Aorta (tissue), 5 donors: ENCODE results near the gene ALDH3A2. TPM values are rescaled to one million over a fixed set of nuclear protein-coding genes. Genes with fewer than 3 reads are reported as not detected.
"Not testable (repeated sequence)": the region's sequence is repeated elsewhere in the genome, so short reads cannot be mapped to it uniquely, and the experiment has no call there.

Source experiments
- ATAC-seq: fragments of 200-7000 bp; cut with Tn5 transposase; one replicate; pipeline ENCODE4 v1.9.1; 2022; ENCODE audit warnings: moderate library complexity; ENCODE audit not compliant: low FRiP score
- DNase-seq, 2 donors: peaks; one replicate each; pipeline ENCODE4 v3.0.0-alpha.2; 2020
- H3K27ac ChIP-seq, 2 donors: one replicate each; pipeline ENCODE4 v1.5.1; 2013; ENCODE audit warnings: low read length in 2 of 2, mild to moderate bottlenecking in 2 of 2, moderate library complexity in 2 of 2, control low read depth in 1 of 2, inconsistent platforms in 1 of 2, low read depth in 1 of 2
- H3K27me3 ChIP-seq, 2 donors: one replicate each; pipeline ENCODE4 v1.6.1; 2013; ENCODE audit warnings: control low read depth in 1 of 2, low read length in 1 of 2, mild to moderate bottlenecking in 1 of 2, moderate library complexity in 1 of 2; ENCODE audit not compliant: insufficient read depth in 2 of 2, control insufficient read depth in 1 of 2
- H3K36me3 ChIP-seq, 2 donors: one replicate each; pipeline ENCODE4 v1.6.1; 2013; ENCODE audit warnings: control low read depth in 1 of 2, low read length in 1 of 2, mild to moderate bottlenecking in 1 of 2; ENCODE audit not compliant: insufficient read depth in 2 of 2, control insufficient read depth in 1 of 2
- H3K4me1 ChIP-seq, 2 donors: one replicate each; pipeline ENCODE4 v1.6.1; 2013; ENCODE audit warnings: low read length in 2 of 2, control low read depth in 1 of 2, mild to moderate bottlenecking in 1 of 2, moderate library complexity in 1 of 2; ENCODE audit not compliant: insufficient read depth in 2 of 2, control insufficient read depth in 1 of 2
- H3K4me3 ChIP-seq, 2 donors: one replicate each; pipeline ENCODE4 v1.5.1; 2013; ENCODE audit warnings: low read length in 2 of 2, control low read depth in 1 of 2, mild to moderate bottlenecking in 1 of 2
- H3K9me3 ChIP-seq: one replicate; pipeline ENCODE4 v1.6.1; 2013; ENCODE audit warnings: mild to moderate bottlenecking, low read length; ENCODE audit not compliant: control insufficient read depth
- WGBS, 2 donors: extraction: QIAGEN DNeasy Blood & Tissue Kit; methylation state at CpG; one replicate each; pipeline ENCODE4 v1.1.7; 2013; 5-methylcytosine and 5-hydroxymethylcytosine counted together
- intact Hi-C, 2 donors: fragments of 100-400 bp; cut with DNase I; formaldehyde crosslinking; loops; one replicate each; pipeline versions ENCODE4 v1.14.2 to v1.15.0; 2022
- polyA plus RNA-seq, 2 donors: library from polyadenylated mRNA; stranded (reverse); fragments of 200-250 nt; gene quantifications; one replicate each; pipeline ENCODE4 v1.2.3, GENCODE V29; 2013
- total RNA-seq, 2 donors: library from RNA; stranded (reverse); fragmentation: NEBNext Ultra II Directional; extraction: Animal tissue kit (Norgen Biotek cat#: 25700); gene quantifications; one replicate each; pipeline ENCODE4 v1.2.1, GENCODE V29; 2021
- donor health status: healthy with polysubstance abuse.
- donor health status: Bipolar disorder and iron deficiency.
- donor health status: DM: no; HTN: no; CAD: no.
- donor health status: DM: no; HTN: no; CAD: no.
- donor health status: DM: yes; HTN: yes; CAD: no.

Gene ALDH3A2
- total and polyA plus RNA-seq, 4 donors, result 49.0 to 122 (median 67.2) TPM

GRCh38 chr17:19677736-19678379 lies 29.3 kb downstream of the ALDH3A2 start:
- no peak overlapping the region for H3K27ac ChIP-seq
- ATAC-seq, result no peak
- intact Hi-C loops, result no loop called here
- H3K4me1 ChIP-seq, result no peaks in the 10 kb centered on the region
- H3K27me3 ChIP-seq, result no peaks in the 10 kb centered on the region
- no peak overlapping the region for H3K4me3 ChIP-seq
- 91 to 92% methylated on average over 5 of the region's 5 CpGs for WGBS, 2 donors
- H3K9me3 ChIP-seq, result no peaks in the 10 kb centered on the region
- DNase-seq, result no peak
- H3K36me3 ChIP-seq, result peaks cover 0 to 4% of the 10 kb centered on the region in 2 donors

DNA sequence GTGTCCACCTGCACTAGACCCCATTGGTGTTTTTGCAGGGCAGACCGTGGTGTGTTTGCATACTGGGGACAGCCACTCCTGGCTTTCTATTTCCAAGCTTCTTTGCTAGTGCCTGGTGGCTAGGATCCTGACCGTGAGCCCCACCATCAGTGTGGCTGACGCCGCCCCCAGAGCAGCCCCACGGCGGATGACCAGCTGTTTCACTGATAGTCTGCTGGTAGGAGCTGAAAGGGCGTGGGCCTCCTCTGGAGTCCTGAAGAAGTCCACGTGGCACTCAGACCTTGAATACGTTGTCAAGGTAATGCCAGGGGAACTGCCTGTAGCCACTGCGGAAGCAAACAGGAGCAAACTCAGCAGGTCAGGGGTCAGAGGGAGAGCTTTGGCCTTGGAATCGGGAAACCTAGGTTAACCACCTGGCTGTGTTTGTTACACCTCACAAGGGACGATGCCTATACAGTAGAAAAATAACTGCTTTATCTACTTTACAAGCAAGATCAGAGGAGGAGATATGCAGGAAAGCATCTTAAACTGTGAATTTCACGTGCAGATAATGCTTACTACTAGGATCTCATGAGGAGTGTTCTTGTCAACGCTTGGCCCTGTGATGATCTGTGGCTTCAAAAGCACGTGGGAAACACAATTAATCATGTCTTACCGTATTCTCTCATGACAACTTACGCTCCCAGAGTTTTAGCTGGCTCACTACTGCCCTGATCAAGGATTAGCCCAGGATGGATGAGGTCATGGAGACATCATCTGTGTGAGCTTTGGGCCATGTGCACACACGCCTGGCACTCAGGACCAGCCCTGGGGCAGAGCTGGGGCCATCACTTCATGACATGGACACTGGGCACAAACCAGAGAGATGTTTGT lies 30.3 kb downstream of the ALDH3A2 start:
- ATAC-seq (no peak), DNase-seq (no peak)
- Histone ChIP-seq H3K9me3 (no peaks in the 10 kb centered on the region), H3K4me3 (no peak overlapping the region), H3K27me3 (no peaks in the 10 kb centered on the region), H3K27ac (no peak overlapping the region), H3K4me1 (no peaks in the 10 kb centered on the region), H3K36me3 (peaks cover 0 to 4% of the 10 kb centered on the region in 2 donors)
- intact Hi-C loops, result no loop called here
- 85 to 89% methylated on average over 18 of the region's 18 CpGs for WGBS, 2 donors

DNA sequence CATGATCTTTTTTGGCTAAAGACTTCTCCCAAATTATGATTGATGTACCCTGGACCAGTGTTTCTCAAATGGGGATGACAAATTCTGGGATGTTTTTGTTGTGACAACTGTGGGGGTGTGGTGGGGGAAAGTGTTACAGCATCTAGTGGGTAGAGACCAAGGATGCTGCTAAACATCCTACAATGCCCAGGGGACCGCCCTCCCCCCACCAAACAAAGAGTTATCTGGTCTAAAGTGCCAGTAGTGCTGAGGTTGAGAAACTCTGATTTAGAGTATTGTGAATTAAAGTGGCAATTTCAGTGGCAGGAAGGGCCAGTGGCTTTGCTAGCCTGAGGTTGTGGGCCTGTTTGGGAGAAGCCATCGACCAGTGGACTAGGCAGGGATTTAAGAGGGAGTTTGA lies 34.6 kb downstream of the ALDH3A2 start:
- 96 to 97% methylated on average over 2 of the region's 2 CpGs for WGBS, 2 donors
- Histone ChIP-seq H3K36me3 (no peaks in the 10 kb centered on the region), H3K27me3 (no peaks in the 10 kb centered on the region), H3K4me1 (no peaks in the 10 kb centered on the region), H3K27ac (no peak overlapping the region), H3K4me3 (no peak overlapping the region), H3K9me3 (no peaks in the 10 kb centered on the region)
- DNase-seq (no peak), ATAC-seq (no peak)
- intact Hi-C loops, result no loop called here

DNA sequence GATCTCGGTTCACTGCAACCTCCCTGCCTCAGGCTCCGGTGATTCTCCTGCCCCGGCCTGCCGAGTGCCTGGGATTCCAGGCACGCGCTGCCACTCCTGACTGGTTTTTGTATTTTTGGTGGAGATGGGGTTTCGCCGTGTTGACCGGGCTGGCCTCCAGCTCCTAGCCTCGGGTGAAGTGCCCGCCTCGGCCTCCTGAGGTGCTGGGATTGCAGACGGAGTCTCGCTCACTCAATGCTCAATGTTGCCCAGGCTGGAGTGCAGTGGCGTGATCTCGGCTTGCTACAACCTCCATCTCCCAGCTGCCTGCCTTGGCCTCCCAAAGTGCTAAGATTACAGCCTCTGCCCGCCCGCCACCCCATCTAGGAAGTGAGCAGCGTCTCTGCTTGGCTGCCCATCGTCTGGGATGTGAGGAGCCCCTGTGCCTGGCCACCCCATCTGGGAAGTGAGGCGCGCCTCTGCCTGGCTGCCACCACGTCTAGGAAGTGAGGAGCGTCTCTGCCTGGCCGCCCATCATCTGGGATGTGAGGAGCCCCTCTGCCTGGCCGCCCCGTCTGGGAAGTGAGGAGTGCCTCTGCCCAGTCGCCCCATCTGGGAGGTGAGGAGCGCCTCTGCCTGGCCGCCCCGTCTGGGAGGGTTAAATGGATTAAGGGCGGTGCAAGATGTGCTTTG lies 36.5 kb downstream of the ALDH3A2 start:
- H3K4me3 ChIP-seq, H3K36me3 ChIP-seq, H3K27me3 ChIP-seq, ATAC-seq, H3K27ac ChIP-seq, intact Hi-C loops, H3K9me3 ChIP-seq, DNase-seq, H3K4me1 ChIP-seq: not testable (repeated sequence)
- WGBS, 2 donors, result 92 to 94% methylated on average over 29 to 32 of the region's 32 CpGs

DNA sequence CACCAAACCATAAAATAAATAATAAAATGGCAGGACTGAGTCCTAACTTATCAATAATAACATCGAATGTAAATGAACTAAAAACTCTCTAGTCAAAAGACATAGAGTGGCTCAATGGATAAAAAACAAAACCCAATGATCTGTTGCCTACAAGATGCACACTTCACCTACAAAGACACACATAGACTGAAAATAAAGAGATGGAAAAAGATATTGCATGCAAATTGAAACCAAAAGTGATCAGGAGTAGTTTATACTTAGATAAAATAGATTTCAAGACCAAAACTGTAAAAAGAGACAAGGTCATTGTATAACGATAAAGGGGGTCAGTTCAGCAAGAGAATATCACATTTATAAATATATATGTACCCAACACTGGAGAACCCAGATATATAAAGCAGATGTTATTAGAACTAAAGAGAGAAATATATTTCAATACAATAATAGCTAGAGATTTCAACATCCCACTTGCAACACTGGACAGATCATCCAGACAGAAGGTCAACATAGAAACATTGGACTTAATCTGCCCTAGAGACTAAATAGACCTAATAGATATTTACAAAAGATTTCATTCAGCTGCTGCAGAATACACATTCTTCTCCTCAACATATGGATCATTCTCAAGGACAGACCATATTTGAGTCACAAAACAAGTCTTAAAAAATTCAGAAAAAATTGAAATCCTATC lies 38.0 kb downstream of the ALDH3A2 start:
- intact Hi-C loops, result no loop called here
- Histone ChIP-seq H3K4me1 (no peaks in the 10 kb centered on the region), H3K4me3 (no peak overlapping the region), H3K9me3 (no peaks in the 10 kb centered on the region), H3K27me3 (no peaks in the 10 kb centered on the region), H3K27ac (no peak overlapping the region), H3K36me3 (peaks cover 0 to 2% of the 10 kb centered on the region in 2 donors)
- no peak for ATAC-seq
- WGBS, 2 donors, result 94 to 97% methylated on average over 2 of the region's 2 CpGs
- DNase-seq, result no peak

- no peak for DNase-seq
- Histone ChIP-seq H3K4me3 (no peak overlapping the region), H3K9me3 (no peaks in the 10 kb centered on the region), H3K4me1 (no peaks in the 10 kb centered on the region), H3K27me3 (no peaks in the 10 kb centered on the region), H3K27ac (no peak overlapping the region), H3K36me3 (no peaks in the 10 kb centered on the region)
- ATAC-seq, result no peak
- 89% methylated on average over 4 of the region's 4 CpGs for WGBS, 2 donors
- intact Hi-C loops, result loop anchor here in 1 of 2 donors (5.0 kb wide), 1 partner anchor 60 kb away; no protein-coding TSS in a partner anchor
These were observed 53.7 kb downstream of the ALDH3A2 start for GRCh38 chr17:19702217-19702641.

GRCh38 chr17:19703106-19703827 lies 54.7 kb downstream of the ALDH3A2 start:
- Histone ChIP-seq H3K9me3 (no peaks in the 10 kb centered on the region), H3K4me1 (no peaks in the 10 kb centered on the region), H3K27ac (no peak overlapping the region), H3K4me3 (no peak overlapping the region), H3K36me3 (no peaks in the 10 kb centered on the region), H3K27me3 (no peaks in the 10 kb centered on the region)
- 65 to 71% methylated on average over 10 of the region's 10 CpGs for WGBS, 2 donors
- DNase-seq (no peak), ATAC-seq (no peak)
- intact Hi-C loops, result loop anchor here in 1 of 2 donors (5.0 kb wide), 1 partner anchor 59 kb away; no protein-coding TSS in a partner anchor
